ENCODE data around the gene NEK5.

- TF ChIP-seq, protein P1, sequence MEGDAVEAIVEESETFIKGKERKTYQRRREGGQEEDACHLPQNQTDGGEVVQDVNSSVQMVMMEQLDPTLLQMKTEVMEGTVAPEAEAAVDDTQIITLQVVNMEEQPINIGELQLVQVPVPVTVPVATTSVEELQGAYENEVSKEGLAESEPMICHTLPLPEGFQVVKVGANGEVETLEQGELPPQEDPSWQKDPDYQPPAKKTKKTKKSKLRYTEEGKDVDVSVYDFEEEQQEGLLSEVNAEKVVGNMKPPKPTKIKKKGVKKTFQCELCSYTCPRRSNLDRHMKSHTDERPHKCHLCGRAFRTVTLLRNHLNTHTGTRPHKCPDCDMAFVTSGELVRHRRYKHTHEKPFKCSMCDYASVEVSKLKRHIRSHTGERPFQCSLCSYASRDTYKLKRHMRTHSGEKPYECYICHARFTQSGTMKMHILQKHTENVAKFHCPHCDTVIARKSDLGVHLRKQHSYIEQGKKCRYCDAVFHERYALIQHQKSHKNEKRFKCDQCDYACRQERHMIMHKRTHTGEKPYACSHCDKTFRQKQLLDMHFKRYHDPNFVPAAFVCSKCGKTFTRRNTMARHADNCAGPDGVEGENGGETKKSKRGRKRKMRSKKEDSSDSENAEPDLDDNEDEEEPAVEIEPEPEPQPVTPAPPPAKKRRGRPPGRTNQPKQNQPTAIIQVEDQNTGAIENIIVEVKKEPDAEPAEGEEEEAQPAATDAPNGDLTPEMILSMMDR (conservative IDR thresholded peaks at IDR 0.05; ENCODE audit: low read length): no peak
- TF ChIP-seq EZH2phosphoT487 (IDR thresholded peaks at IDR 0.05; ENCODE audit: borderline replicate concordance, low read depth, low read length): no peak
Measured at GRCh38 chr13:52025475-52026245, 103.2 kb downstream of the NEK5 start.

Measured in OCI-LY7 (cell line).